Measurements from ENCODE around the gene ZNF22.
"Not testable (repeated sequence)": the region's sequence is repeated elsewhere in the genome, so short reads cannot be mapped to it uniquely, and the experiment has no call there.

Gene ZNF22

DNA sequence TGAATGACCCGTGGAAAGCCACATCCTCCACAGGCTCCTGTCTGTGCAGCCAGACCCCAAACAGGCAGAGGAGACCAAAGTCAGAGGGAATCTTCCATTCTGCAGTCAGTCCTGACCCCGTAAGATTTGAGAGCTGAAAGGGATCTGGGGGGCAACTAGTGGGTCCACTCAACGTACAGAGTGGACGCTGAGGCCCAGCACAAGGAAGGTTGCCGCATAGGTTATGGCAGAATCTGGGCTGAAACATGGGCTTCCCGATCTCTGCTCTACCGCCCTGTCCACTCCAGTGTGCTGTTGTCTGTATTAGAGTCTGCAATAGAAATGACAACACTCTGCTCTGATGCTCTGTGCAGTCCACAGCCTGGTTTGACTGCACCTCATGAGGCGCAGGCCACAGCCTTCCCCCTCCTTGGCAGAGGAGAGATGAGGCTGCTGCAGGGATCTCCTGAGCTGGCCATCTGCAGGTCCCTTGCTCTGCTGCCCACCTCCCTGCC is 7.9 kb upstream of the ZNF22 start:
- no peak for DNase-seq

DNA sequence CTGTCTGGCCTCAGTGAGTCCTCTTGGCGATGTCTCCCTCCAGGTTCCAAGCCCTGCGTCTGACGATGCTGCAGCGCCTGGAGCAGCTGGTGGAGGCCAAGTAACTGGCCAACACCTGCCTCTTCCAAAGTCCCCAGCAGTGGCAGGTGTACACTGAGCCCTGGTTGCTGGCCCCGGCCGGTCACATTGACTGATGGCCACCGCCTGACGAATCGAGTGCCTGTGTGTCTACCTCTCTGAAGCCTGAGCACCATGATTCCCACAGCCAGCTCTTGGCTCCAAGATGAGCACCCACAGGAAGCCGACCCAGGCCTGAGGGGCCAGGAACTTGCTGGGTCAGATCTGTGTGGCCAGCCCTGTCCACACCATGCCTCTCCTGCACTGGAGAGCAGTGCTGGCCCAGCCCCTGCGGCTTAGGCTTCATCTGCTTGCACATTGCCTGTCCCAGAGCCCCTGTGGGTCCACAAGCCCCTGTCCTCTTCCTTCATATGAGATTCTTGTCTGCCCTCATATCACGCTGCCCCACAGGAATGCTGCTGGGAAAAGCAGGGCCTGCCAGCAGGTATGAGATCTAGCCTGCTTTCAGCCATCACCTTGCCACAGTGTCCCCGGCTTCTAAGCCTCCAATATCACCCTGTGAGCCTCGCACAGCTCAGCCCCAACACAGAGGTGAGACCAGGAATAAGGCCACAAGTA is 7.3 kb upstream of the ZNF22 start:
- DNase-seq: no peak

DNA sequence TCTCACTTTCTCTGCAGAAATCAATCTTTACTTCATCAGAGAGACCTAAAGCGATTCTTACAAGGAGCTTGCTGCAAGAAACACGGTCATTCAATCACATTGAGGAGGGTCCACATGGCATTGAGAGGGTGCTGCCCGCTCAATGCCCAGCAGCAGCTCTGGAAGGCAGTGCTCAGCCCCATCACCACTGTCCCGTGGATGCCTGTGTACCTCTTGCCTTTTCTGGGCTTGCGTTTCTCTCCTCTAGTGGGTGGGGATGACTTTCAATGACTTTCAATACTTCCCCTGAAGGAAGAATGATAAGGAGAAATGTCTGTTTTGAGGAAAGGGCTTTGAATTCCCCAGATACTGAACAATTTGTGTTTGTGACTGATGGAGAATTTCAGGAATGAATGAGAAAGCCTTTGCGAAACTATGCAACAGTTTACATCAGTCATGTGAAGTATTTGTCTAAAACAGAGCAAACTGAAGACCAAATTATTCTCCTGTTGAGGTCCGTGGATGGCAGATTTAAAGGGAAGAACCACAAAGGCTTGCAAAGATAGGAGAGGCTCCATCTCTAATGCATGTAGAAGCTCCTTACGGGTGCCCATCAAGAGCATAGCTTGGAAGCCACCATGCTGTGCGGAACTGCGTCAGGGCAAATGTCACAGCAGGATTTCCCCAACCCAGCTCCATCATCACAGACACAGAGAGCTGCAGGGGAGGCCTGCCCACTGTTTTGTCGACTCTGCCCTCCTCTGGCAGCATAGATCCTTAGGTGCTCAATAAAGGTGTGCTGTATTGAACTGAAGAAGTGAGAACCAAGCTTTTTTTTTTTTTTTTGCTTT is 6.6 kb upstream of the ZNF22 start:
- peak; percentile 77 for DNase-seq

DNA sequence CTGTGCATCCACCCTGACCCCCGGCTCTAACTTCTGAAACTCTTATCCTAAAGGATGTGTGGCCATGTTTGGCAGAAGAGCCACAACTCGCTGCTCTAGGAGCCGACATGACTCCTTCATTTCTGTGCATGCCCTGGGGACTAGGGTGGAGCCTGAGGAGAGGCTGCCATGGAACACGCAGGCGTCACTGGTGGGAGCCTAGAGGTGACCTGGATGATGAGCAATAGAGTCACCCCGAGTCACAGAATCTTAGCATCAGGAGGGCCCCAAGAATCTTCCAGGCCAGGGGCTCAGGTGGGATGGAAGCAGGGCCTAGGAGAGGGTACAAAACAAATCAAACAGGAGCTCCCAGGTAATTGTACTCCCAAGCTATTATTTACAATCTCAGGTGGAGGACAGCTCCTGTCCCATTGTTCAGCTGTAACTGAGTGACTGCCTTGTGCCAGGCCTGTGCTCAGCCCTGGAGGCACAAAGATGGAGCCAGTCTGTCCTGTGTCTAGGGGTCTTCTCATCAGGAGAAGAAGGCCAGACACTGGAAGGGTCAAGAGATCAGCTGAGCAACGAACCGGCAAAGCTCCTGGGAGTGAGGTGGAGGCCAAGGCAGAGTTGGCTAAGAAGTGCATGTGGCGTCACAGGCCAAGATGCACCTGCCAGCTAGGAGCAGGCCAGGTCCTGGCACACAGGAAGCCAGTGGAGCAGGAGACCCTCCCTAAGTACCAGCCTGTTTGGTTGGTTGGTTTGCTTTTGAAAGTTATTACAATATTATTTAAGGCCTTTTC is 5.8 kb upstream of the ZNF22 start:
- DNase-seq: no peak

DNA sequence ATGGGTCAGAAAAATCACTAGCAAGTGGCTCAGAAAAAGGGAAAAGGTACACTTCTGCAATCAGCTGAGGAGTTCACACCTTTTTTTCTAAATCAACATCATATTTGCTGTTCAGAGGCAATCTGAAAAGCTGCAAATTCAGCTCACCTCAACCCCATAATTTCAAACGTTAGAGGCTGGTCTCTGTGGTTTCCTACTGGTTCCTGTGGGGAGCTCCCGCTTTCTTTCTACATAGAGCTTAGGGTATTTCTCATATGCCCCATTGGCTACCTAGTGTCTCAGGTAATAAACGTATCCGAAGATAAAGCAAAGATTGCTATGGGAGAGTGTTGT is 5.2 kb upstream of the ZNF22 start:
- no peak for DNase-seq

DNA sequence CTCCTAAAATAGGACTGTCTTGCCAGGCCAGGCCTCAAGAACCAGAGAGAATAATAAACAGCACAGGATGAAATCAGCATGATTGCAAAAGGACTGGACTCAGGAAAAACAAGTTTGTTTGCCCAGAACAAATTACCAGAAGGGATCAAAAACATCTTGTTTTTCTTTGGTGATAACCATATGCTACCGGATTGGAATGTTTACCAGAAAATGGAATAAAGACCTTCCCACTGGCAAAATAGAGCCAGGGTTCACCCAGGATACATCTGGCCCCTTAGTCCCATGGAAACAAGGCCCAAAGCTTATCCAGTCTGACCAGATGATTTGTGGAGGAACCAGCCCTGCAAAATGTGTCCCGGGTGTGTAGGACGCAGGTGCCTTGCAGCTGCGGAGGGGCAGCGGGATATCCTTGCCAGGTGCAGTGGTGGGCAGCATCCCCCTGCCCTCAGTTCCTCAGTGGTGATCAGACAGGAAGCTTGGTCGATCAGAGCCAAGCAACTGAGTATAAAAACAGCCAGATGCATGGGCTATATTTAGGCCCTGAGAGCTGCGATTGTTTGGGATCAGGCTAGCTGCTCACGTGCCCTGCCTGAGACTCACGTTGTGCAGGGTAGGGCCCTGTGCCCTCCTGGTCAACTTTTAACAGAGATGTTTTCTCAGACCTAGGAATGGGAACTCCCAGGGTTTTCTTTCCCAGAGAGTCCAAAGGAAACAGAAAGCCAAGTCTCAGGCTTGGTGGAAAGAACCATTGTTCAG is 4.6 kb upstream of the ZNF22 start:
- DNase-seq: no peak

DNA sequence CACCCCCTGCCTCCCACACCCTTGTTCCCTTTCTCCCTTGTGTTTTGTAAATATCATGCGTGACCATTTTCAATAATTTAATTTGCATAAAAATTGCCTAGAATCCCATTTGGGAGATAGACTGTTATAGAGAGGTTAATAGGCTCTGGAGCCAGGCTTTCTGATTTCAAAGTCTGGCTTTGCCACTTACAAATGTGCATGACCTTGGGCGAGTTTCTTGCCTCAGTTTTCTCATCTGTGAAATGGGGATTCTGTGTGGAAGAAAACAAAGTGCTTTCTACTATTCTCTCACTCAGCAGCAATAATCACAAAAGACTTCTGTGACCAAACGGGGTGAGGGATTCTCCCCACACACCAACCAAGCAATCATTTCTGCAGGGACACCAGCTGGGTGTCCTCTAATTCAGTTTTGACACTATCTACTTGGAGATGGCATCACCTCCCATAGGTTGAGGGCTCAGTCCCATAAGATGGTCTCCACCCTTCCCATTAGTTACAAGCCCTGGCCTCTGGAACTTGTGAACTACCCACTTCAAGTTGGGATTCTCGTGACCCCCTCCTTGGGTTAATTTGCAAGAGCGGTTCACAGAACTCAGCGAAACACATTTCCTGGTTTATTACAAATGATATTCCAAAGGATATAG is 3.5 kb upstream of the ZNF22 start:
- no peak for DNase-seq

DNA sequence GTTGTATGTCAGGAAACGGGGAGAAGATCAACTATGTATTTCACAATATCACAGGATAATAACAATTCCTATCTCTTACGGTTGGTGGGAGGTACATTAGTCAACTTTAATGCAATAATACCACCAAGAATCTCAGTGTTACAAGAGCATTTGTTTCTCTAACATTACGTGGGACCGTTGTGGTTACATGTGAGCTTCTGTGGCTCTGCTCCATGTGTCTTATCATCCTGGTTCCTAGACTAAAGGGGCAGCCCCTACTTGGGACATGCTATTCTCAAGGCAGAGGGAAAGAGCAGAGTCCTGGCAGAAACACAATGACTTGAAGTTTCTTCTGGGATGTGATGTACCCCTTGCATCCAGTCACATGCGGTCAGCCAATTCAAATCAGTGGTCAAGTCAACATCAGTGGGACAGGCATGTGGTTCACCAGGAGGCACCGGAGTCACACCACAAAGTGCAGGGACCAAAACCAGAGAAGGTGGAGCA is 2.5 kb upstream of the ZNF22 start:
- no peak for DNase-seq

DNA sequence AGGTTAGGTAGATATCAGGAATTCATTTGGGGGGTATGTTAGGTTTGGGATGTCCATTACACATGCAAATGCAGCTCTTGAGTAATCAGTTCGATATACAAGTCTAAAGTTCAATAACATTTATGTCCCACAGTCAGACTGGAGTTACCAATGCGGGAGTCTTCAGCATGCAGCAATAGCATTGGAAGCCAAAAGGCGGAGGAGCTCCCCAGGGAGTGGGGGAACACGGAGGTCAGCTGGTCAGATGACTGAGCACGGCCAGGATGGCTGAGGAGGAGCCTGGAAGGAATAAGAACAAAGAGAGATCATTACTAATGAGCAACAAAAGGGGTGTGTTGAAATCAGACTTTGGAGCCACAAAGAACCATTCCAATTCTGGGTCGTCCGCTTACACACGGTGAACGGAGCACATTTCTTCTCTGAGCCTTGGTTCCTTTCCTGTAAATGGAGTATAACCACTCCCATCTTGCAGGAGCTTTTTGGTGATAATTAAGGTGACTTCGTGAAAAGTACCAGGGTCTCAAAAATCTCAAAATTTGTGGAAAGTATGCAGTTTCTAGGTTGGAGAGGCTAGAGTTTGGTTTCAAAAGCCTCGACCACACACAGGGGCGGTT is 478 bp upstream of the ZNF22 start:
- DNase-seq: peak; percentile 33

DNA sequence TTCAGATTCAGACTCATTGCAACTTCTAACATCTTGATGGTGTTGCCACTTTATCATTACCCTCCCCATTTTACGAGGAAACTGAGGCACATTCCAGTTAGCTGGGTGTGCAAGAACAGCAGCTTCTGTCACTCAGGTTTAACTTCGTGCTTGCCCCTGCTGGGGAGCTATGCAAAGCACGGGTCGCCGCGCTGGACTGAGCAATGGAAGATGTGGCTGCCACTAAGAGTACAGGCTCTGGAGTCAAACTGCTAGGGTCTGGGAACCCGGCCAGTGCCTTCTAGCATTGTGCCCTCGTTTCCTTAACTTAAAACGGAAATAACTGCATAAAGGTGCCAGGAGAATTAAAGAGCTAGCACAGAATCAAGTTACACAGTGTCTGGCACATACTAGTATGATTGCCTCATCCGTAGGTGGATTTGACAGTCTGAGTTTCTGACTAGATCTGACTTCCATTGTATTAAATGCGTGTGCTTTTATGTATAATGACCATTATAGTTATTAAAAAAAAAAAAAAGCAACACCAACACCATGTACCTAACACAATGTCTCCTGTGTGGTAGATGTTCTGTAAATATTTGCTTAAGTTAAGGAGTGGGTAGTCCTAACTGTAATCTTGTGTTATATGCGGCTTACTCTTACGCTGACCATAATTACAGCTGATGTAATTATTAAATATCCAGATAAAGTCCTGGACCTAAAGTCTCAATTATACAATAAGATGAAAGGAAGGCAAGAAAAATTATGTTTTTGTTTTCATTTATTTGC is 842 bp downstream of the ZNF22 start:
- peak; percentile 63 for DNase-seq

DNA sequence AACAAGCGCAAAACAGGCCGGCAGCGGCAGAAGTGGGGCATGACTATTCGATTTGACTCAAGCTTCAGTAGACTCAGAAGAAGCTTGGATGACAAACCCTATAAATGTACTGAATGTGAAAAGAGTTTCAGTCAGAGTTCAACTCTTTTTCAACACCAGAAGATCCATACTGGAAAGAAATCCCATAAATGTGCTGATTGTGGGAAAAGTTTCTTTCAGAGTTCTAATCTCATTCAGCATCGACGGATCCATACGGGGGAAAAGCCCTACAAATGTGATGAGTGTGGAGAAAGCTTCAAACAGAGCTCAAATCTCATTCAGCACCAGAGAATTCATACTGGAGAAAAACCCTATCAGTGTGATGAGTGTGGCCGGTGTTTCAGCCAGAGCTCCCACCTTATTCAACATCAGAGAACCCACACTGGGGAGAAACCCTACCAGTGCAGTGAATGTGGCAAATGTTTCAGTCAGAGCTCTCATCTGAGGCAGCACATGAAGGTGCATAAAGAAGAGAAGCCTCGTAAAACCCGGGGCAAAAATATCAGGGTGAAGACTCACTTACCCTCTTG is 2.8 kb downstream of the ZNF22 start:
- DNase-seq: no peak

DNA sequence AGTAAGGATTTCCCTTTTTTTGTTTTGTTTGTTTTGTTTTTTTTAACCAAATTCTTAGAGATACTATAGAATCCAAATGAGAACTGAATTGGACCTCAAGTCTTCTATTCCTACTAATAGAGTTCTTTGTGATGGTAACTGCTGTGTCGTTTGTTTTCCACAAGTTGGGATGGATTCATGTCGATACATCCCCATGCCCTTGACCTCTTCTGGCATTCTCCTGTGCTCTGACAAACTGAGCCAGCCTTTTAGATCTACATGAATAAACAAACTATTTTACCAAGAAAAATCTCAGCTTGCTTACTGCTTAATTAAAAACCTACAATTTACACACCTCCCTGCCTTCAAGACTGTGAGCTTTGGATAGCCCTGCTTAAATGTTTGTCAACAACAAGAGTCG is 3.9 kb downstream of the ZNF22 start:
- DNase-seq: no peak

DNA sequence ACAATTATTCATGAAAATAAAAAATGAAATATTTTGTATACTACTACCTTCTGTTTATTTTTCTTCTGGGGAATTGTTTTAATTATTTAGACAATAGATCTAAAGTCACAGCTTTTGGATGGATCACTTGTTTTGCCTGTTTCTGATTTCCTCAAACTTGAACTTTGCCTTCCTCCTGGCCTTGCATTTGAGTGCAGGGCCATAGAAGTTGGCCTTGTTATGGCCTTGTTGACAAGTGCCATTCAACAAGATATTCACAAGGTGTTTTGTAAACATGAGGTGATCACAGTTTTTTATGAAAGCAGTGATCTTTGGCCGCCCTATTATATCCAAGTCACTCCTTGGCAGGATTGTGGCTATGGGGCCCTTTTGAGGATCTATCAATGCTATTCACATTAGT is 4.6 kb downstream of the ZNF22 start:
- no peak for DNase-seq

DNA sequence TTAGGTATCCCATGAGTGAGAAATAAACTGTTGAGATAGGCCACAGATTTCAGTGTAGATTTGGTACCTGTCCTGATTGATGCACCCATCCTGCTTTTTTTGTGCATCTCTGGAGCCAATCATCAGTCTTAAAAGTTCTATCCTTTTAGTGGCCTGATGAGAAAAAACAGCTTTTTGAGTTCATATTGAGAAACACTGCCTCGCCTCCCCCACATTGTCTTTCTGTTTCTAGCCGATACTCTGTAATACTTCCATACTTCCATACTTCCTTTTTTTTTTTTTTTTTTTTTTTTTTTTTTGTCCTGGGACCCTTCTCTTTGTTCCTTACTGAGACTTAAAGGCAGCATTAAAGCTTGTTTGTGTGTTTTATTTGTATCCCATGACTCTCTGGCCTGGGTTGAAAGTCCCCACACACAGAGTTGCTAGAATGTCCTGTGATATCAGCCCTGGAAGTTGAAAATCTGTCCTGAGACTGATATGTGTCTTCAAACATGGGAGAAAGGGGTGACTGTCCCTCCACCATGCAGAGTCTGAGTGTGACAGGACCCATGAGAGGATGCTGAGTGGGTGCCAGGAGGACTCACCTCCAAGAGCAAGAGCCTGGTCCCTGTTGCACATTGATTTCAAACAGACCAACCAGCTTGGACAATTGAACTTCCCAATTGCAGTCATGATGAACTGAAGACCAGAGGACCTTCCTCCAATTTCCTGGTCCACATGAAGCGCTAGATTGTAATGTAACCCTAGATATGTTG is 5.7 kb downstream of the ZNF22 start:
- DNase-seq: no peak

DNA sequence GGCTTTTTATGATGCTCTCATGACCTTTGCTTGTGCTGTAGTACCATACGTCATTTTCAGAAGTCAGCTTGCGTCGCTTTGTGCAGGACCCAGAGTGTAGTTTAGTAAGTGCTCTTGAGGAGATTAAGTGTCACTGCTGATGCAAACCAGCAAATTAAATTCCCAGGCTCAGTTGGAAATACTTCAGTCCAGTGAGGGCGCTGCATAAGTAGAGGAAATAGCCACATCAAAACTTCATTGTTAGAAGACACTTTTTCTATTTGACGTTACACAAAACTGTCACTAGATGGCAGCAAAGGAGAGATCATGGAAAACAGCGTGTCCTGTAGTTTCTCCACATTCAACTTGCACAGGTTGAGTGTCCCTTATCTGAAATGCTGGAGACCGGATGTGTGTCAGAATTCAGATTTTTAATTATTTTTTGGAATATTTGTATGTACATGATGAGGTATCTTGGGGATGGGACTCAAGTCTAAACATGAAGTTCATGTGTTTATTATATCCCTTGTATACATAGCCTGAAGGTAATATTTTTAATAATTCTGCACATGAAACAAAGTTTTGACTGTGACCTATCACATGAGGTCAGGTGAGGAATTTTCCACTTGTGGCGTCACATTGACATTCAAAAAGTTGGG is 7.9 kb downstream of the ZNF22 start:
- DNase-seq: peak; percentile 86

DNA sequence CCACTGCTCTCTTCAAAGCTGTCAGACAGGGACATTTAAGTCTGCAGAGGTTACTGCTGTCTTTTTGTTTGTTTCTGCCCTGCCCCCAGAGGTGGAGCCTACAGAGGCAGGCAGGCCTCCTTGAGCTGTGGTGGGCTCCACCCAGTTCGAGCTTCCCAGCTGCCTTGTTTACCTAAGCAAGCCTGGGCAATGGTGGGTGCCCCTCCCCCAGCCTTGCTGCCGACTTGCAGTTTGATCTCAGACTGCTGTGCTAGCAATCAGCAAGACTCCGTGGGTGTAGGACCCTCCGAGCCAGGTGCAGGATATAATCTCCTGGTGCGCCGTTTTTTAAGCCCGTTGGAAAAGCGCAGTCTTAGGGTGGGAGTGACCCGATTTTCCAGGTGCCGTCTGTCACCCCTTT is 13.8 kb downstream of the ZNF22 start:
- DNase-seq: not testable (repeated sequence)

DNA sequence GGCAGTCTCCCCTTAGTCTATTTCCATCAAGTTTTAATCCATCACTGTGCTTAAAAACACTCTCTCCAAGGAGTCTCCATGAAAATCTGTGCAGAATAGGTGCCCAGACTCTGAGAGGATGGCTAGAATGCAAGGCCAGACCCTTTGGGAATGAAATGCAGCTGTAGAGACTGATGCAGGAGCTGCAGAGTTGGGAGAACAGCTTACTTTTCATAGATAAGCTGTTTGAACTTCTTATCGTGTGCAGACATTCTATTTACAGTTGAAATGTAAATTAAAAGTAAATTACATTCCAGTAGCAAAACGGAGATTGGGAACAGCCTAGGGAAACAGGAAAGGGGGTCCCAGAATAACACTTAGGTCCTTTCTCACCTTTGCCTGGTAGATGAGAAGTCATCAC is 14.9 kb downstream of the ZNF22 start:
- DNase-seq: no peak

DNA sequence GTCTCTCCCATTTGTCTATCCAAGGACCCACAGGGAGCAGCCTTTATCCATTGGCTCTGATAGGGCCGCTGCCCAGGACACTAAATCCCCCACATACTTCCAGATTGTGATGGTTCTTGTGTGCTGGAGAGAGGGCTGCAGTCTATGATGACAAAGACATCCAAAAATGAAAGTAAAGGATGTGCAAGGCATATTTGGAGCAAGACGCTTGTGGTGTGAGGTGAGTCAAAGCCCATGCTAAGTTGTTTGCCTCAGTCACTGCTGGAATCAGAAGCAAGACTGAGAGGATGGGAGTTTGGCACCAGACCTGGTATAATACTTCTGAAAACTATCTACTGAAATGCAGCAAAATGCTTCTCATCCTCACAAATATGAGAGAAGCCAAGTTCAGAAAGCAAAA is 22.7 kb downstream of the ZNF22 start:
- no peak for DNase-seq

DNA sequence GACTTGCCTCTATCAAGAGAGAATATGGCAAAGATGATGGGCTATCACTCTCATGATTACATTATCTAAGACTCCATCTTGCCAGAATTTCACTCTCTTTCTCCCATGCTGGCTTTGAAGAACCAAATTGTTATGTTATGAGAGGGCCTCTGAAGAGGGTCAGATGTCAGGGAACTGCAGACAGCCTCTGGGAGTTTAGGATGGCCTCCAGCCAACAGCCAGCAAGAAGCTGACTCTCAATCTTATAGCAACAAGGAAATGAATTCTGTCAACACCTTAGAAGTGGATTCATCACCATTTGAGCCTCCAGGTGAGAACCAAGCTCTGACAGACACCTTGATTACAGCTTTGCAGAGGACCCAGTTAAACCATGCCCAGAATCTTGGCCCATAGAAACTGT is 33.6 kb downstream of the ZNF22 start:
- no peak for DNase-seq
